GM12878 (cell line): ENCODE data around the gene MAP4. TPM values are rescaled to one million over a fixed set of nuclear protein-coding genes. Genes with fewer than 3 reads are reported as not detected.

Source experiments
- ATAC-seq: fragments of 200-7000 bp; cut with Tn5 transposase; 3 replicates; pipeline ENCODE4 v1.9.1; 2020; ENCODE audit warnings: mild to moderate bottlenecking, moderate library complexity
- BruUV-seq: library from RNA; stranded (reverse); fragments of 400-500 nt; replicated peaks from 2 replicates; lab custom pipeline; 2021; lab: Mats Ljungman, UMichigan
- CTCF ChIA-PET: fragments of 300-600 bp; sonication (Branson Sonifier 250); formaldehyde crosslinking; extraction: SDS; loops from one replicate; lab custom pipeline; 2021; ENCODE audit warnings: inconsistent platforms; lab: Yijun Ruan, JAX
- POLR2A ChIA-PET: fragments of 350-600 bp; formaldehyde crosslinking; extraction: SDS; loops from one replicate; lab custom pipeline; 2021; ENCODE audit warnings: inconsistent platforms; lab: Charles Lee
- RAD21 ChIA-PET: fragments of 300-600 bp; sonication (Branson Sonifier 250); formaldehyde crosslinking; loops from one replicate; lab custom pipeline; 2023; ENCODE audit warnings: antibody characterized with exemption; ENCODE audit not compliant: unreplicated experiment; lab: Charles Lee
- SMC1A ChIA-PET: fragments of 300-600 bp; sonication (Branson Sonifier 250); formaldehyde crosslinking; loops from one replicate; lab custom pipeline; 2023; ENCODE audit not compliant: unreplicated experiment, uncharacterized antibody; lab: Charles Lee
- DNase-seq: peaks from one replicate; pipeline ENCODE4 v3.0.0-alpha.2; 2011; ENCODE audit warnings: low read depth, low spot score
- FAIRE-seq: peaks from 3 replicates; lab custom pipeline; 2011; peaks lifted over from hg19 to GRCh38; lab: Jason Lieb, UNC
- H2AFZ ChIP-seq: 2 replicates; pipeline ENCODE4 v1.6.0; 2011; ENCODE audit warnings: low read depth, low read length, control low read depth; ENCODE audit not compliant: control insufficient read depth
- H3K27ac ChIP-seq: 2 replicates; pipeline ENCODE4 v1.5.1; 2011; ENCODE audit warnings: control low read depth; ENCODE audit not compliant: control insufficient read depth, insufficient read depth
- H3K27me3 ChIP-seq, 2 experiments: replicated peaks in 1 of 2; 2 replicates each; pipeline versions ENCODE4 v1.6.0 to v1.6.1; 2011; ENCODE audit warnings: low read length in 1 of 2; ENCODE audit not compliant: control insufficient read depth in 2 of 2, insufficient read depth in 2 of 2
- H3K36me3 ChIP-seq, 2 experiments: 2 replicates each; pipeline ENCODE4 v1.5.1; 2011; ENCODE audit warnings: low read length in 1 of 2; ENCODE audit not compliant: control insufficient read depth in 2 of 2, insufficient read depth in 2 of 2
- H3K4me1 ChIP-seq: 2 replicates; pipeline ENCODE4 v1.6.1; 2011; ENCODE audit warnings: mild to moderate bottlenecking, low read length, moderate library complexity, mixed read lengths; ENCODE audit not compliant: control insufficient read depth, insufficient read depth
- H3K4me2 ChIP-seq: 2 replicates; pipeline ENCODE4 v1.6.0; 2011; ENCODE audit warnings: control low read depth; ENCODE audit not compliant: control insufficient read depth, insufficient read depth
- H3K4me3 ChIP-seq: fragments of 200-600 bp; sonication (generic); 2 replicates; pipeline ENCODE4 v1.5.1; 2016
- H3K79me2 ChIP-seq: 2 replicates; pipeline ENCODE4 v1.6.0; 2011; ENCODE audit warnings: low read length; ENCODE audit not compliant: control insufficient read depth, insufficient read depth
- H3K9ac ChIP-seq: 2 replicates; pipeline ENCODE4 v1.8.0; 2011; ENCODE audit warnings: low read length, control low read depth, mixed read lengths; ENCODE audit not compliant: control insufficient read depth, insufficient read depth
- H3K9me3 ChIP-seq: replicated peaks from 3 replicates; pipeline ENCODE4 v1.5.1; 2011; ENCODE audit warnings: mild to moderate bottlenecking, low read length; ENCODE audit not compliant: control insufficient read depth, insufficient read depth
- H4K20me1 ChIP-seq: 2 replicates; pipeline ENCODE4 v1.6.0; 2011; ENCODE audit not compliant: control insufficient read depth, insufficient read depth
- ATF7 ChIP-seq: fragments of 450-650 bp; IDR thresholded peaks from 2 replicates; pipeline ENCODE4 v1.6.1; 2016; ENCODE audit warnings: low read depth, mild to moderate bottlenecking
- EED ChIP-seq: sonication (generic); IDR thresholded peaks from 2 replicates; pipeline ENCODE4 v1.6.1; 2016; ENCODE audit warnings: antibody characterized with exemption, low read depth
- HCFC1 ChIP-seq: fragments of 150-350 bp; IDR thresholded peaks from 2 replicates; pipeline ENCODE4 v1.6.1; 2014; ENCODE audit warnings: low read length
- IRF3 ChIP-seq: fragments of 450-650 bp; IDR thresholded peaks from 2 replicates; pipeline ENCODE4 v1.6.1; 2014; ENCODE audit warnings: mild to moderate bottlenecking
- IRF5 ChIP-seq: fragments of 450-650 bp; IDR thresholded peaks from 2 replicates; pipeline ENCODE4 v1.6.1; 2017; ENCODE audit warnings: borderline replicate concordance
- NFXL1 ChIP-seq: fragments of 450-650 bp; IDR thresholded peaks from 2 replicates; pipeline ENCODE4 v1.6.1; 2017; ENCODE audit warnings: antibody characterized with exemption, mild to moderate bottlenecking, borderline replicate concordance
- POLR2AphosphoS5 ChIP-seq: IDR thresholded peaks from 2 replicates; pipeline ENCODE4 v1.6.1; 2011; ENCODE audit warnings: mild to moderate bottlenecking, low read length, inconsistent platforms
- RELB ChIP-seq: fragments of 450-650 bp; IDR thresholded peaks from 2 replicates; pipeline ENCODE4 v1.6.1; 2017; ENCODE audit warnings: low read depth, mild to moderate bottlenecking, moderate library complexity
- SREBF2 ChIP-seq: IDR thresholded peaks from 2 replicates; pipeline ENCODE4 v1.6.1; 2012; ENCODE audit warnings: mild to moderate bottlenecking, low read length
- YBX1 ChIP-seq: fragments of 450-650 bp; IDR thresholded peaks from 2 replicates; pipeline ENCODE4 v1.6.1; 2016; ENCODE audit warnings: antibody characterized with exemption
- ZNF274 ChIP-seq: IDR thresholded peaks from one replicate; pipeline ENCODE4 v1.8.0; 2011; ENCODE audit not compliant: insufficient read length, insufficient read depth
- WGBS: methylation state at CpG from one replicate; pipeline ENCODE4 v1.1.6; 2016; ENCODE audit warnings: low lambda C conversion rate; ENCODE audit not compliant: insufficient replicate concordance, insufficient coverage; ENCODE audit errors: missing lambda C conversion rate; 5-methylcytosine and 5-hydroxymethylcytosine counted together
- in situ Hi-C: fragments of 300-500 bp; cut with MboI; formaldehyde crosslinking; loops from 9 replicates; pipeline ENCODE4 v1.14.3; 2018; ENCODE audit warnings: mixed read lengths
- intact Hi-C: fragments of 100-400 bp; cut with micrococcal nuclease; formaldehyde crosslinking; loops from one replicate; pipeline ENCODE4 v1.14.2; 2022; ENCODE audit not compliant: unreplicated experiment
- polyA plus RNA-seq, 11 experiments: library from polyadenylated mRNA; depleted of rRNA in 4 of 11; unstranded in 6 of 11; stranded (reverse) in 5 of 11; fragments of >200 nt; fragmentation: Nextera tagmentation in 4 of 11; fragmentation: Illumina TruSeq in 1 of 11; extraction: Ambion mirVana in 4 of 11; extraction: Trizol in 1 of 11; gene quantifications; 1 replicate in 1 of 11; 2 replicates in 10 of 11; pipeline versions ENCODE4 v1.2.1 to v1.2.3, GENCODE V29; 2011 to 2016; ENCODE audit warnings: inconsistent platforms in 2 of 11, missing spikeins in 2 of 11, low read depth in 1 of 11
- total RNA-seq, 4 experiments: library from RNA; depleted of rRNA in 3 of 4; stranded (reverse); fragments of >200 nt in 3 of 4; fragmentation: Illumina TruSeq in 1 of 4; extraction: Trizol in 1 of 4; gene quantifications; 2 replicates each; pipeline versions ENCODE4 v1.2.1 to v1.2.3, GENCODE V29; 2013 to 2021

Gene MAP4
- total and polyA plus RNA-seq, 10 of the 15 experiments (the other 5 are each of a cell fraction or from before 2014, with no cell fraction given) = 22.2 to 145 (median 47.2) TPM

GRCh38 chr3:47908744-47909143 is 107.5 kb downstream of the MAP4 start:
- H4K20me1 ChIP-seq = no peaks in the 10 kb centered on the region
- FAIRE-seq = no peak
- ChIA-PET RAD21 (no interaction called here), CTCF (interaction anchor here (1.3 to 1.8 kb wide), 3 partner anchors 9 to 243 kb away, joined by 3 to 6 read pairs (median 3); no protein-coding TSS in a partner anchor), POLR2A (no interaction called here), SMC1A (interaction anchor here (0.7 to 1.5 kb wide), 3 partner anchors 27 to 243 kb away, joined by 3 to 4 read pairs (median 3); no protein-coding TSS in a partner anchor)
- intact Hi-C loops = no loop called here
- no peak overlapping the region for H2AFZ ChIP-seq
- H3K9ac ChIP-seq = no peak overlapping the region
- no peaks in the 10 kb centered on the region for H3K4me1 ChIP-seq
- no peaks in the 10 kb centered on the region for H3K27me3 ChIP-seq
- no peak overlapping the region for H3K27ac ChIP-seq
- H3K4me2 ChIP-seq = no peak overlapping the region
- no peak for TF ChIP-seq EED
- no peak for TF ChIP-seq HCFC1
- TF ChIP-seq IRF5 = no peak
- TF ChIP-seq IRF3 = no peak
- TF ChIP-seq RELB = no peak
- TF ChIP-seq ATF7 = no peak
- no peak for TF ChIP-seq ZNF274
- TF ChIP-seq SREBF2 = no peak
- TF ChIP-seq NFXL1 = no peak
- no peak for TF ChIP-seq POLR2AphosphoS5
- TF ChIP-seq YBX1 = no peak
- no peak for DNase-seq
- 99% methylated on average over 4 of the region's 4 CpGs for WGBS
- no peak for ATAC-seq
- peaks cover 6 to 22% of the 10 kb centered on the region in 2 experiments for H3K36me3 ChIP-seq
- H3K79me2 ChIP-seq = no peaks in the 10 kb centered on the region
- no TSS peak for BruUV-seq
- in situ Hi-C loops = no loop called here
- H3K9me3 ChIP-seq = no peaks in the 10 kb centered on the region
- no peak overlapping the region for H3K4me3 ChIP-seq
